Measurements from ENCODE around the gene RPP38.
A peak's percentile ranks its signal among the peaks of the same experiment; 100 is the strongest.

RPP38 gene

GRCh38 chr10:15112657-15113056 is 15.5 kb downstream of the RPP38 start:
- DNase-seq (ENCODE audit: low read depth in 2 of 2) = no peak

GRCh38 chr10:15113766-15114165 is 16.6 kb downstream of the RPP38 start:
- DNase-seq (ENCODE audit: low read depth in 2 of 2) = no peak

GRCh38 chr10:15116225-15116624 is 19.1 kb downstream of the RPP38 start:
- DNase-seq (ENCODE audit: low read depth in 2 of 2) = no peak

- no peak for DNase-seq (ENCODE audit: low read depth in 2 of 2)
Measured at GRCh38 chr10:15118615-15119014, 21.5 kb downstream of the RPP38 start.

- DNase-seq (ENCODE audit: low read depth in 2 of 2) = no peak
Measured at GRCh38 chr10:15120523-15120922, 23.4 kb downstream of the RPP38 start.

GRCh38 chr10:15121707-15122106 is 24.6 kb downstream of the RPP38 start:
- DNase-seq (ENCODE audit: low read depth in 2 of 2) = no peak

GRCh38 chr10:15122477-15123030 is 25.4 kb downstream of the RPP38 start:
- no peak for DNase-seq (ENCODE audit: low read depth in 2 of 2)

GRCh38 chr10:15123749-15124184 is 26.6 kb downstream of the RPP38 start:
- DNase-seq (ENCODE audit: low read depth in 2 of 2) = no peak

- no peak for DNase-seq (ENCODE audit: low read depth in 2 of 2)
Measured at GRCh38 chr10:15124190-15124589, 27.0 kb downstream of the RPP38 start.

GRCh38 chr10:15124908-15125307 is 27.8 kb downstream of the RPP38 start:
- DNase-seq (ENCODE audit: low read depth in 2 of 2) = no peak

- no peak for DNase-seq (ENCODE audit: low read depth in 2 of 2)
Measured at GRCh38 chr10:15131330-15131729, 34.2 kb downstream of the RPP38 start.

GRCh38 chr10:15136129-15137035 is 39.2 kb downstream of the RPP38 start:
- DNase-seq (ENCODE audit: low read depth in 2 of 2) = no peak

- no peak for DNase-seq (ENCODE audit: low read depth in 2 of 2)
Measured at GRCh38 chr10:15137036-15137359, 39.8 kb downstream of the RPP38 start.

- no peak for DNase-seq (ENCODE audit: low read depth in 2 of 2)
Measured at GRCh38 chr10:15137636-15138035, 40.5 kb downstream of the RPP38 start.

GRCh38 chr10:15140698-15141097 is 43.5 kb downstream of the RPP38 start:
- no peak for DNase-seq (ENCODE audit: low read depth in 2 of 2)

- DNase-seq (ENCODE audit: low read depth in 2 of 2) = peak in 1 of 2 donors; percentile 14
Measured at GRCh38 chr10:15141136-15142054, 44.2 kb downstream of the RPP38 start.

- DNase-seq (ENCODE audit: low read depth in 2 of 2) = no peak
Measured at GRCh38 chr10:15144788-15145187, 47.6 kb downstream of the RPP38 start.

GRCh38 chr10:15146366-15146765 is 49.2 kb downstream of the RPP38 start:
- no peak for DNase-seq (ENCODE audit: low read depth in 2 of 2)

GRCh38 chr10:15147594-15148392 is 50.6 kb downstream of the RPP38 start:
- DNase-seq (ENCODE audit: low read depth in 2 of 2) = no peak

- DNase-seq (ENCODE audit: low read depth in 2 of 2) = no peak
Measured at GRCh38 chr10:15149042-15149771, 52.1 kb downstream of the RPP38 start.

- no peak for DNase-seq (ENCODE audit: low read depth in 2 of 2)
Measured at GRCh38 chr10:15150563-15150962, 53.4 kb downstream of the RPP38 start.

Data from stimulated activated CD4-positive, alpha-beta T cell treated with anti-CD3 and anti-CD28 coated beads, Interleukin-15, amount 100 ng/mL, for 48 hours (primary cell).